ENCODE measurements around the gene NPAS3.

The NPAS3 gene

GRCh38 chr14:33793398-33794110, 854.9 kb downstream of the NPAS3 start:
- no peak for DNase-seq (ENCODE audit: low spot score)

- DNase-seq (ENCODE audit: low spot score), result no peak
Observed at GRCh38 chr14:33794791-33795305, 856.2 kb downstream of the NPAS3 start.

GRCh38 chr14:33796356-33796755, 857.7 kb downstream of the NPAS3 start:
- no peak for DNase-seq (ENCODE audit: low spot score)

- no peak for DNase-seq (ENCODE audit: low spot score)
Observed at GRCh38 chr14:33799705-33800570, 861.3 kb downstream of the NPAS3 start.

GRCh38 chr14:33800735-33801163, 862.1 kb downstream of the NPAS3 start:
- DNase-seq (ENCODE audit: low spot score), result no peak

GRCh38 chr14:33802737-33803136, 864.1 kb downstream of the NPAS3 start:
- DNase-seq (ENCODE audit: low spot score), result no peak

- no peak for DNase-seq (ENCODE audit: low spot score)
Observed at GRCh38 chr14:33805593-33805992, 866.9 kb downstream of the NPAS3 start.

- DNase-seq (ENCODE audit: low spot score), result no peak
Observed at GRCh38 chr14:33806905-33807304, 868.2 kb downstream of the NPAS3 start.

GRCh38 chr14:33808187-33808586, 869.5 kb downstream of the NPAS3 start:
- DNase-seq (ENCODE audit: low spot score), result no peak

- no peak for DNase-seq (ENCODE audit: low spot score)
Observed at GRCh38 chr14:33809396-33809981, 870.8 kb downstream of the NPAS3 start.

- DNase-seq (ENCODE audit: low spot score), result no peak
Observed at GRCh38 chr14:33810308-33810707, 871.6 kb downstream of the NPAS3 start.

GRCh38 chr14:33811721-33812120, 873.0 kb downstream of the NPAS3 start:
- DNase-seq (ENCODE audit: low spot score), result no peak

GRCh38 chr14:33812181-33812580, 873.5 kb downstream of the NPAS3 start:
- DNase-seq (ENCODE audit: low spot score), result no peak

GRCh38 chr14:33812601-33813000, 873.9 kb downstream of the NPAS3 start:
- DNase-seq (ENCODE audit: low spot score), result no peak

- DNase-seq (ENCODE audit: low spot score), result no peak
Observed at GRCh38 chr14:33814010-33814409, 875.3 kb downstream of the NPAS3 start.

GRCh38 chr14:33833706-33834465, 895.2 kb downstream of the NPAS3 start:
- DNase-seq (ENCODE audit: low spot score), result no peak

- DNase-seq (ENCODE audit: low spot score), result no peak
Observed at GRCh38 chr14:33834466-33835260, 896.0 kb downstream of the NPAS3 start.

- DNase-seq (ENCODE audit: low spot score), result no peak
Observed at GRCh38 chr14:33835261-33835655, 896.6 kb downstream of the NPAS3 start.

GRCh38 chr14:33835677-33836076, 897.0 kb downstream of the NPAS3 start:
- DNase-seq (ENCODE audit: low spot score), result no peak

- DNase-seq (ENCODE audit: low spot score), result no peak
Observed at GRCh38 chr14:33836203-33836899, 897.7 kb downstream of the NPAS3 start.

Data from iPS-NIHi11 (cell line).